Left ventricle myocardium inferior (tissue), 1 donor: ENCODE data around the gene GTF3C5. TPM values are rescaled to one million over a fixed set of nuclear protein-coding genes. Genes with fewer than 3 reads are reported as not detected.

ENCODE experiments used
- DNase-seq: peaks from one replicate; pipeline ENCODE4 v3.0.0-alpha.2; 2020
- H3K27ac ChIP-seq: fragments of 200-600 bp; replicated peaks from 2 replicates; pipeline ENCODE4 v1.8.0; 2021
- H3K27me3 ChIP-seq: fragments of 200-600 bp; 2 replicates; pipeline ENCODE4 v1.8.0; 2021; ENCODE audit warnings: low read depth
- H3K36me3 ChIP-seq: fragments of 200-600 bp; 2 replicates; pipeline ENCODE4 v1.8.0; 2021
- H3K4me1 ChIP-seq: fragments of 200-600 bp; 2 replicates; pipeline ENCODE4 v1.8.0; 2021
- H3K4me3 ChIP-seq: fragments of 200-600 bp; 2 replicates; pipeline ENCODE4 v1.8.0; 2021; ENCODE audit warnings: mild to moderate bottlenecking, moderate library complexity
- H3K9me3 ChIP-seq: fragments of 200-600 bp; replicated peaks from 2 replicates; pipeline ENCODE4 v1.8.0; 2021
- intact Hi-C: fragments of 100-400 bp; cut with micrococcal nuclease; formaldehyde crosslinking; loops from one replicate; pipeline ENCODE4 v1.11.0; 2022
- total RNA-seq: library from RNA; stranded (reverse); fragmentation: NEBNext Ultra II Directional; extraction: Animal tissue kit (Norgen Biotek cat#: 25700); gene quantifications from one replicate; pipeline ENCODE4 v1.2.1, GENCODE V29; 2021
- TF ChIP-seq, protein P1 (sequence below): fragments of 200-600 bp; IDR thresholded peaks from 2 replicates; pipeline ENCODE4 v1.8.0; 2021; ENCODE audit warnings: antibody characterized with exemption, mild to moderate bottlenecking, borderline replicate concordance
- donor health status: DM: no; HTN: yes; CAD: no; lungs with severe emphysema.

Gene GTF3C5
- total RNA-seq, 1 donor from 2014 or later: 36.0 TPM

DNA sequence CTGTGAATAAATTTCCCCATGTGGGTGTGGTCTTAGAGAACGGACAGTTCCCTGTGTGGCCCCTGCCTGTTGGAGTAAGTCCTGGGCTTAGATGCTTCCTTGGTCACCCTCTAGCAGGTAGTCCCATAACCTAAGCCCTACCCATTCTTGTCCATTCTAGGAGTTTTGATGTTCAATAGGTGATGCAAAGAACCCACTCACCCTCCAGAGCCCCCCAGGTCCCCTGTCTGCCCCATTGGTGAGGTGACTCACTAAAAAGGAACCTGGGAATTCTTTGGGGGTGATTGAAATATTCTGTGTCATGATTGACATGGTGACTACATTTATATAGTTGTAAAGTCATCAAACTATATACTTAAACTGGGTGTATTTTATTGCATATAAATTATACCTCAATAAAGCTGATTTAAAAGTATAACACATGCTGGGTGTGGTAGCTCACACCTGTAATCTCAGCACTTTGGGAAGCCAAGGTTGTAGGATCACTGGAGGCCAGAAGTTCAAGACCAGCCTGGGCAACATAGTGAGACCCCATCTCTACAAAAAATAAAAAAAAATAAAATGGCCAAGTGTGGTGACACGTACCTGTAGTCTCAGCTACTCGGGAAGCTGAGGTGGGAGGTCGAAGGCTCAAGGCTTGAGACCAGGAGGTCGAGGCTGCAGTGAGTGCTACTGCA is 20.8 kb upstream of the GTF3C5 start:
- no peaks in the 10 kb centered on the region for H3K36me3 ChIP-seq
- intact Hi-C loops: no loop called here
- peaks cover 38% of the 10 kb centered on the region for H3K27me3 ChIP-seq
- no peaks in the 10 kb centered on the region for H3K4me1 ChIP-seq
- TF ChIP-seq, protein P1, sequence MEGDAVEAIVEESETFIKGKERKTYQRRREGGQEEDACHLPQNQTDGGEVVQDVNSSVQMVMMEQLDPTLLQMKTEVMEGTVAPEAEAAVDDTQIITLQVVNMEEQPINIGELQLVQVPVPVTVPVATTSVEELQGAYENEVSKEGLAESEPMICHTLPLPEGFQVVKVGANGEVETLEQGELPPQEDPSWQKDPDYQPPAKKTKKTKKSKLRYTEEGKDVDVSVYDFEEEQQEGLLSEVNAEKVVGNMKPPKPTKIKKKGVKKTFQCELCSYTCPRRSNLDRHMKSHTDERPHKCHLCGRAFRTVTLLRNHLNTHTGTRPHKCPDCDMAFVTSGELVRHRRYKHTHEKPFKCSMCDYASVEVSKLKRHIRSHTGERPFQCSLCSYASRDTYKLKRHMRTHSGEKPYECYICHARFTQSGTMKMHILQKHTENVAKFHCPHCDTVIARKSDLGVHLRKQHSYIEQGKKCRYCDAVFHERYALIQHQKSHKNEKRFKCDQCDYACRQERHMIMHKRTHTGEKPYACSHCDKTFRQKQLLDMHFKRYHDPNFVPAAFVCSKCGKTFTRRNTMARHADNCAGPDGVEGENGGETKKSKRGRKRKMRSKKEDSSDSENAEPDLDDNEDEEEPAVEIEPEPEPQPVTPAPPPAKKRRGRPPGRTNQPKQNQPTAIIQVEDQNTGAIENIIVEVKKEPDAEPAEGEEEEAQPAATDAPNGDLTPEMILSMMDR: no peak
- H3K9me3 ChIP-seq: peaks cover 15% of the 10 kb centered on the region
- no peak overlapping the region for H3K4me3 ChIP-seq
- DNase-seq: no peak
- no peak overlapping the region for H3K27ac ChIP-seq

DNA sequence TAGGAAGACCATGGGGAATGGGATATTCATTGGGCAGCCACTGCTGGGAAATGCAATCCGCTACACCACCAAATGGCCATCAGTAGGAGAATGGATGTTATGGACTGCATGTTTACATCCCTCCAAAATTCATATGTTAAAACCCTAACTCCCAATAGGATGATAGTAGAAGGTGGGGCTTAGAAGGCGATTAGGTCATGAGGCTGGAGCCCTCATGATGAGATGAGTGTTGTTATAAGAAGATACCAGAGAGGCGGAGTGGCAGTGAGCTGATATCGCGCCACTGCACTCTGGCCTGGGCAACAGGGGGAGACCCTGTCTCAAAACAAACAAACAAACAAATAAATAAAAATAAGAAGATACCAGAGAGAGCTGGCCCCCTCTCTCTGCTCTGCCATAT is 16.1 kb upstream of the GTF3C5 start:
- Histone ChIP-seq H3K27ac (no peak overlapping the region), H3K27me3 (peaks cover 15% of the 10 kb centered on the region), H3K4me3 (no peak overlapping the region), H3K36me3 (no peaks in the 10 kb centered on the region), H3K4me1 (no peaks in the 10 kb centered on the region), H3K9me3 (peaks cover 28% of the 10 kb centered on the region)
- TF ChIP-seq, protein P1: no peak
- no peak for DNase-seq
- intact Hi-C loops: no loop called here

DNA sequence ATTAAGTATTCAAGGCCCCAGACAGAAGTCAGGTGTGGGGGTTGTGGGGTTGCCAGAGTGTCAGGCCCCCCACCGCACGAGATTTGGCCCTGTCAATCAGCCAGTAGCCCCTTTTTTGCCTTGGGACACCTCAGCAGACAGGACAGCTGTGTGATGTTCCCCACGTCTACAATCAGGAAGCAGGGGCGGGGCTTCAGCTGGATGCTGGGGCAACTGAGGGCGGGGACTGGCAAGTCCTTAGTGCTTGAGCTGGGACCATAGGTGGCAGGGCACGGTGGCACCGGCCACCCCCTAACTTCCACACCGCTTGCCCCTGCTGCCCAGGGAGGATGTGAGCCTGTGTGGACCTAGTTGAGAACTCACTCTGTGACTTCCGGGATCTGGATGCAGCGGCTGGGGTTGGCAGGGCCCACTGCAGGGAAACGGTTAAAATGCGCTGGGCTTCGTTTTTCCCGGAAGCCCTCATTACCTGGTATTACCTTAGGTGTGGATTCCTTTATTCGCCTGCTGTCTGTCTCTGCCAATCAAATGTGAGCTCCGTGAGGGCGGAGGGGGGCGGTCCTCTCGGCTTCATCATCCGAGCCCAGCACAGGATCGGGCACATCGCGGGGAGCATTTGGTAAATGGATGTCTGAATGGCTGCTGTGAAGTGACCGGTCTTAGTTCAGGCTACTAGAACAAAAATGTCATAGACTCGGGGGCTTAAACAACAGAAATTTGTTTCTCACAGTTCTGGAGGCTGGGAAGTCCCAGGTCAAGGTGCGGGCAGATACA is 7.5 kb upstream of the GTF3C5 start:
- no peak overlapping the region for H3K4me3 ChIP-seq
- no peak overlapping the region for H3K27ac ChIP-seq
- H3K27me3 ChIP-seq: peaks cover 3% of the 10 kb centered on the region
- no peaks in the 10 kb centered on the region for H3K4me1 ChIP-seq
- intact Hi-C loops: no loop called here
- TF ChIP-seq, protein P1: no peak
- H3K36me3 ChIP-seq: no peaks in the 10 kb centered on the region
- DNase-seq: no peak
- H3K9me3 ChIP-seq: no peaks in the 10 kb centered on the region

- no peak overlapping the region for H3K27ac ChIP-seq
- no peaks in the 10 kb centered on the region for H3K27me3 ChIP-seq
Observed at GRCh38 chr9:133026426-133026825, 4.4 kb upstream of the GTF3C5 start.

DNA sequence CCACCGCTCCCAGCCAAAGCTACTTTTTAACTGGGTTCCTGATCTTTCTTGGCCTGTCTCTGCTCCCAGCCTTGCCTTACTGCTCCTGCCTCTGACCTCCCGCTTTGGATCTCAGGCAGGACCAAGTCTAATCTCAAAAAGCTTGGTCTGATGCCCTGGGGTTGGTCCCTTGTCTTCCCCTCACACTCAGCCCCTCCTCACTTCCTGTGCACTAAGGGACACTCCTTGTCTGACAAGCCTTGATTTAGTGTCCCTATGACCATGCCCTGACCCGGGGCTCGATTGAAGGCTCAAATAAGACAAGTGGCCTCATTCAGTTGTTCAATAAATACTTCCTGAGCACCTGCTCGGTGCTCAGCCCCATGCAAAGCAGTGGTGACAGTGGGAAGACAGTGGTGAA is 3.7 kb upstream of the GTF3C5 start:
- H3K36me3 ChIP-seq: no peaks in the 10 kb centered on the region
- TF ChIP-seq, protein P1: no peak
- no peak for DNase-seq
- no peaks in the 10 kb centered on the region for H3K27me3 ChIP-seq
- no peak overlapping the region for H3K27ac ChIP-seq
- no peak overlapping the region for H3K4me3 ChIP-seq
- intact Hi-C loops: no loop called here
- no peaks in the 10 kb centered on the region for H3K9me3 ChIP-seq
- peaks cover 30% of the 10 kb centered on the region for H3K4me1 ChIP-seq

More at GRCh38 chr9:133026426-133026825, 4.4 kb upstream of the GTF3C5 start:
- no peak for DNase-seq
- intact Hi-C loops: no loop called here
- Histone ChIP-seq H3K36me3 (no peaks in the 10 kb centered on the region), H3K9me3 (no peaks in the 10 kb centered on the region), H3K4me1 (peaks cover 23% of the 10 kb centered on the region), H3K4me3 (no peak overlapping the region)
- TF ChIP-seq, protein P1: no peak
